MM.1S (cell line): ENCODE measurements around the gene GLIS2.

Experiments used
- DNase-seq: peaks from one replicate; pipeline ENCODE4 v3.0.0-alpha.2; 2015
- H2AFZ ChIP-seq: fragments of 300-600 bp; sonication (generic); 2 replicates; pipeline ENCODE4 v1.6.0; 2016; ENCODE audit warnings: antibody characterized with exemption, low read length
- H3F3A ChIP-seq: fragments of 300-600 bp; sonication (generic); 2 replicates; pipeline ENCODE4 v1.6.1; 2016; ENCODE audit warnings: mild to moderate bottlenecking, antibody characterized with exemption, low read length, moderate library complexity, mixed read lengths; ENCODE audit not compliant: insufficient read depth
- H3K27ac ChIP-seq: fragments of 300-600 bp; sonication (generic); 2 replicates; pipeline ENCODE4 v1.5.1; 2016; ENCODE audit warnings: mild to moderate bottlenecking, low read length
- H3K27me3 ChIP-seq: fragments of 300-600 bp; sonication (generic); replicated peaks from 2 replicates; pipeline ENCODE4 v1.6.0; 2016; ENCODE audit warnings: low read length; ENCODE audit not compliant: insufficient read depth
- H3K36me3 ChIP-seq: fragments of 300-600 bp; sonication (generic); replicated peaks from 2 replicates; pipeline ENCODE4 v1.6.1; 2016; ENCODE audit warnings: mild to moderate bottlenecking, low read length, mixed read lengths; ENCODE audit not compliant: insufficient read depth
- H3K4me1 ChIP-seq: fragments of 300-600 bp; sonication (generic); 2 replicates; pipeline ENCODE4 v1.6.1; 2016; ENCODE audit warnings: low read length, mixed read lengths
- H3K4me2 ChIP-seq: fragments of 300-600 bp; sonication (generic); 2 replicates; pipeline ENCODE4 v1.6.0; 2016; ENCODE audit warnings: low read depth, low read length
- H3K4me3 ChIP-seq: fragments of 300-600 bp; sonication (generic); 2 replicates; pipeline ENCODE4 v1.5.1; 2016; ENCODE audit warnings: low read length, mixed read lengths
- H3K79me2 ChIP-seq: fragments of 300-600 bp; sonication (generic); 2 replicates; pipeline ENCODE4 v1.6.1; 2016; ENCODE audit warnings: mixed run types, low read length, mixed read lengths
- H3K9ac ChIP-seq: fragments of 300-600 bp; sonication (generic); 2 replicates; pipeline ENCODE4 v1.6.1; 2016; ENCODE audit warnings: low read length, mixed read lengths
- H3K9me2 ChIP-seq: fragments of 300-600 bp; sonication (generic); replicated peaks from 2 replicates; pipeline ENCODE4 v1.6.1; 2016; ENCODE audit warnings: mild to moderate bottlenecking, low read length, mixed read lengths; ENCODE audit not compliant: insufficient read depth
- H3K9me3 ChIP-seq: fragments of 300-600 bp; sonication (generic); replicated peaks from 2 replicates; pipeline ENCODE4 v1.6.1; 2016; ENCODE audit warnings: mild to moderate bottlenecking, low read length, mixed read lengths; ENCODE audit not compliant: insufficient read depth
- H4K20me1 ChIP-seq: fragments of 300-600 bp; sonication (generic); 2 replicates; pipeline ENCODE4 v1.6.1; 2016; ENCODE audit warnings: mild to moderate bottlenecking, low read length, moderate library complexity, mixed read lengths; ENCODE audit not compliant: insufficient read depth
- CTCF ChIP-seq: fragments of 300-600 bp; sonication (generic); IDR thresholded peaks from 2 replicates; pipeline ENCODE4 v1.5.1; 2016; ENCODE audit warnings: antibody characterized with exemption, low read length, mixed read lengths
- EZH2 ChIP-seq: fragments of 300-600 bp; sonication (generic); optimal IDR thresholded peaks from 2 replicates; pipeline ENCODE3; 2017; ENCODE audit warnings: low read depth, mild to moderate bottlenecking, antibody characterized with exemption, low read length, mixed read lengths
- EZH2phosphoT487 ChIP-seq: fragments of 300-600 bp; sonication (generic); IDR thresholded peaks from 2 replicates; pipeline ENCODE4 v1.6.1; 2018; ENCODE audit warnings: antibody characterized with exemption, low read length

Gene GLIS2

GRCh38 chr16:4370151-4370550 is 54.3 kb downstream of the GLIS2 start:
- Histone ChIP-seq H3K9ac (no peak overlapping the region), H3F3A (no peaks in the 10 kb centered on the region), H2AFZ (no peak overlapping the region), H3K4me3 (no peak overlapping the region), H3K36me3 (no peaks in the 10 kb centered on the region), H3K27ac (no peak overlapping the region), H3K9me2 (no peaks in the 10 kb centered on the region), H4K20me1 (no peaks in the 10 kb centered on the region), H3K27me3 (no peaks in the 10 kb centered on the region), H3K9me3 (no peaks in the 10 kb centered on the region), H3K79me2 (peaks cover 14% of the 10 kb centered on the region), H3K4me2 (no peak overlapping the region), H3K4me1 (no peaks in the 10 kb centered on the region)
- TF ChIP-seq CTCF (no peak), EZH2phosphoT487 (no peak), EZH2 (no peak)
- no peak for DNase-seq

GRCh38 chr16:4370570-4371356 is 54.9 kb downstream of the GLIS2 start:
- H3K27ac ChIP-seq, result no peak overlapping the region
- peaks cover 14% of the 10 kb centered on the region for H3K79me2 ChIP-seq
- no peaks in the 10 kb centered on the region for H3K27me3 ChIP-seq
- H3K9me3 ChIP-seq, result no peaks in the 10 kb centered on the region
- no peaks in the 10 kb centered on the region for H3K4me1 ChIP-seq
- H3F3A ChIP-seq, result no peaks in the 10 kb centered on the region
- H3K4me3 ChIP-seq, result no peak overlapping the region
- TF ChIP-seq EZH2phosphoT487 (no peak), EZH2 (no peak), CTCF (no peak)
- H3K36me3 ChIP-seq, result no peaks in the 10 kb centered on the region
- no peak overlapping the region for H3K4me2 ChIP-seq
- no peaks in the 10 kb centered on the region for H4K20me1 ChIP-seq
- no peaks in the 10 kb centered on the region for H3K9me2 ChIP-seq
- no peak overlapping the region for H3K9ac ChIP-seq
- no peak for DNase-seq
- H2AFZ ChIP-seq, result no peak overlapping the region

GRCh38 chr16:4371357-4372000 is 55.6 kb downstream of the GLIS2 start, which contains the start of gene VASN:
Gene VASN (plus strand): TSS chr16:4371848. CDS start chr16:4380878, 9,030 bp downstream.
- no peaks in the 10 kb centered on the region for H3F3A ChIP-seq
- H3K4me3 ChIP-seq, result no peak within 1 kb of the TSS
- H3K4me1 ChIP-seq, result no peaks in the 10 kb centered on the region
- no peak for DNase-seq
- H2AFZ ChIP-seq, result no peak within 1 kb of the TSS
- H3K9me2 ChIP-seq, result no peaks in the 10 kb centered on the region
- H3K27ac ChIP-seq, result no peak within 1 kb of the TSS
- peaks cover 14% of the 10 kb centered on the region for H3K79me2 ChIP-seq
- H3K36me3 ChIP-seq, result no peaks in the 10 kb centered on the region
- no peak for TF ChIP-seq EZH2phosphoT487
- TF ChIP-seq CTCF, result no peak
- no peak for TF ChIP-seq EZH2
- no peaks in the 10 kb centered on the region for H3K9me3 ChIP-seq
- no peak within 1 kb of the TSS for H3K9ac ChIP-seq
- no peaks in the 10 kb centered on the region for H4K20me1 ChIP-seq
- no peaks in the 10 kb centered on the region for H3K27me3 ChIP-seq
- no peak within 1 kb of the TSS for H3K4me2 ChIP-seq
